GM21619 (cell line): ENCODE results near the gene LCN6.
"Not testable (repeated sequence)": the region's sequence is repeated elsewhere in the genome, so short reads cannot be mapped to it uniquely, and the experiment has no call there.

ENCODE experiments used
- ATAC-seq: cut with Tn5 transposase; IDR thresholded peaks from one replicate; pipeline ENCODE4 v1.9.1; 2021; ENCODE audit not compliant: unreplicated experiment

LCN6 gene

GRCh38 chr9:136784249-136784996, 36.1 kb upstream of the LCN6 start:
- ATAC-seq, result no peak

GRCh38 chr9:136782452-136782851, 34.1 kb upstream of the LCN6 start:
- no peak for ATAC-seq

GRCh38 chr9:136779808-136780207, 31.5 kb upstream of the LCN6 start:
- ATAC-seq, result no peak

GRCh38 chr9:136777359-136777758, 29.0 kb upstream of the LCN6 start:
- ATAC-seq, result no peak

DNA sequence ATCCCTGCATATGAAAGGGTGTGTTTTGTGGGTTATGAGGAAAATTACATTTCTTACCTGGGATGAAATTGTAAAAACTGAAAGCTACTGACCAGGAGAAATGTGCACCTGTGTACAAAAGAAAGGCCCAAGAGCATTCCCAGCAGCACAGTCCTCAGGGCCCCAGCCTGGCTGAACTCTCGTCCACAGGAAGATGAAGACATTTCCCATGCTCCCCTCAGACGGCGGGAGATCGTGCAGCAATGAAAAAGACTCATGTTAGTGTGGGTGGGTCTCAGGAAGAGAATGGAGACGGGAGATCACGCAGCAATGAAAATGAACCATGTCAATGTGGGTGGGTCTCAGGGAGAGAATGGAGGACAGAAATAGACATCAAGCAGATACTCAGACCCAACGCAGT, 28.6 kb upstream of the LCN6 start:
- ATAC-seq, result no peak

DNA sequence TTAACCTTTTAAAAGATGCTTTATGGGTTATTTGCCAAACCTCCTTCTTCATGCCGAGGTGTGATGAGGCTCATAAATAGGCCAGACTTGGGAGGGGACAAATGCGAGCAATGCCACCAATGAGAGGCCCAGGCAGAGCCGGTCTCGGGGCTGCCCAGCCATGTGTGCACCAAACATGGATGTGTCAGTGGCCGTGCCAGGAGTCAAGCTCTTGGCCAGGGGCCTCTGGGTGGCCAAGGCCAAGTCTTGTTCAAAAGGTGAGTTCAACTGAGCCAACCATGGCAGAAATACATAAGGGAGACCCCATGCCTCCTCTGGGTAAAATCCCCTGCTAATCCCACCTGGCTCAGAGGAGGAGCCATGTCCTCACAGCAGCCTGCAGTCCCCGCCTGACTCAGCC, 26.9 kb upstream of the LCN6 start:
- ATAC-seq, result no peak

DNA sequence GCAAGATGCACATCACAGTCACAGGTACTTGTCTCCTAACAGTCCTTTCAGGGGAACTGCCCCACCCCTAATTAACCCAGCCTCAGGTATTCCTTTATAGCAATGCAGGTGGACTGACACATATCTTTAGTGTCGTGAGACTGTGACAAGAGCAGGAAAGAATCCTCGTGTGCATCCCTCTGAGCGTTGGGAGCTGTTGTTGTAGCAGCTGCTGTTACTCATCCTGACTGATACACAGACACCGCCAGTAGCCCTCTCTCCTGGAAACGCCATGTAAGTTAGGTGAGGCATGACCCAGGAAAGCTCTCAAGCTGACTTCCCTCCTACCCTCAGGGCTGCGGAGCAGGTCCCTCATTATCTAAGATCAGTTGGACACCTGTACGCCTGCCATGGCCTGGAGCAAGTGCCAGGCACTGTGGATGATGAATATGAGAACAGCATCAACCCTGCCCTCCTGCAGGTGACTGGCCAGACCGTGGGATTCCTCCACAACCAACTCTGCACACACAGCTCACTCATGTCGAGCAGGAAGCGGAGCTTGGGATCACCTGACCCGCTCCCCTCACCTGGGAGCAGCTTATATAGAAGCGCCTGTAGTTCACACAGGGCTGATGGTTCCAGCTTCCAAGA, 26.2 kb upstream of the LCN6 start:
- ATAC-seq, result no peak

GRCh38 chr9:136773386-136774044, 25.2 kb upstream of the LCN6 start:
- no peak for ATAC-seq

GRCh38 chr9:136771907-136772415, 23.6 kb upstream of the LCN6 start:
- no peak for ATAC-seq

- ATAC-seq, result no peak
These were observed 21.4 kb upstream of the LCN6 start for GRCh38 chr9:136769710-136770191.

- ATAC-seq, result not testable (repeated sequence)
These were observed 18.2 kb upstream of the LCN6 start for GRCh38 chr9:136766410-136767120.

DNA sequence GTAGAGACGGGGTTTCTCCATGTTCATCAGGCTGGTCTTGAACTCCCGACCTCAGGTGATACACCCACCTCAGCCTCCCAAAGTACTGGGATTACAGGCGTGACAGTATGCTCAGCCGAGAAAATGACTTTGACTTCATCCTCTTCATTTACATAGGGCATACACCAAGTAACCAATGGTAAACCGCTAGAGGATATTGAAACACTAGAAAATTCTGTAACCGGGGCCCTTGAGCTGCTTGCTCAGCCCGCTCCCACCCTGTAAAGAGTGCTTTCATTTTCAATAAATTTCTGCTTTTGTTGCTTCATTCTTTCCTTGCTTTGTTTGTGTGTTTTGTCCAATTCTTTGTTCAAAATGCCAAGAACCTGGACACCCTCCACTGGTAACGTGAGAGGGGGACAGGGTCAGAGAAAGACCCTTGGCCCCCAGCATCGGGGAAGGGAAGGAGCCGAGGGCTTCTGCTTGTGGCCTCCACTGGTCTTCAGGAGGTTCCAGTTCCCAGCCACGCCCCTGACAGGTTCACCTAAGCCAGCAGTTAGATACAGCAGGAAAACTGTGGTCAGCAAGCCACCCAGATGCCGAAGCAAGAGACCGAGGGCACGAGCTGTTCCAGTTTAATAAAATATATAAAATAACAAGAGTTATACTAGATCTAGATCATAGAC, 17.6 kb upstream of the LCN6 start:
- peak; percentile 67 for ATAC-seq

- no peak for ATAC-seq
These were observed 16.7 kb upstream of the LCN6 start for GRCh38 chr9:136765041-136765440.

GRCh38 chr9:136764301-136764891, 16.1 kb upstream of the LCN6 start, which contains the start of gene LCN15:
TSS of gene LCN15 (minus strand) at chr9:136764518. CDS start at chr9:136764488, 30 bp downstream.
- no peak for ATAC-seq

- ATAC-seq, result no peak
These were observed 15.3 kb upstream of the LCN6 start for GRCh38 chr9:136763649-136764035.

- ATAC-seq, result no peak
These were observed 14.8 kb upstream of the LCN6 start for GRCh38 chr9:136762915-136763648.

- ATAC-seq, result no peak
These were observed 13.9 kb upstream of the LCN6 start for GRCh38 chr9:136762221-136762691.

DNA sequence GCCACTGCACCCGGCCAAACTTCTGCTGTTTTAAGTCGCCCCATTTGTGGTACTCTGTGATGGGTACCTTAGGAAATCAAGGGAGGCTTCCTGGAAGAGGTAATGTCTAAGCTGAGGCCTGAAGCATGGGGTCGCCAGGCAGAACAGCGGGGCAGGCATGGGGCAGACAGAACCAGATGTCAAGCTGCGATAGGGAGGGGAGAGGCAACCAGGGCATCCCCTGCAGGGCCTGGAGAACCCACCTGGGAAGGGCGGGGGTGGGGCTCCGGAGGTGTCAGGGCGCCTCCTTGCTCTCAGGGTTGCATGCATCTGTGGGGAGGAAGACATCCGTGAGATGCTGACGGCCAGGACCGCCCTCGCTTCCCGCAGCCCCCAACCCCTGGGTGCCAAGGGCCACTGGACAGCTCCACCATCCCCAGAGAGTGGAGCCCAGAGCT, 13.2 kb upstream of the LCN6 start:
- ATAC-seq, result no peak

- not testable (repeated sequence) for ATAC-seq
These were observed 12.7 kb upstream of the LCN6 start for GRCh38 chr9:136760834-136761544.
